GM12873 (cell line): ENCODE results near the gene MXD4.

Source experiments
- TF ChIP-seq, protein P1 (sequence below): IDR thresholded peaks from 2 replicates; pipeline ENCODE4 v1.5.1; 2012; ENCODE audit warnings: low read depth, mild to moderate bottlenecking, moderate library complexity, low read length, control low read depth; ENCODE audit not compliant: insufficient read depth; ENCODE audit errors: missing control alignments

MXD4 gene

DNA sequence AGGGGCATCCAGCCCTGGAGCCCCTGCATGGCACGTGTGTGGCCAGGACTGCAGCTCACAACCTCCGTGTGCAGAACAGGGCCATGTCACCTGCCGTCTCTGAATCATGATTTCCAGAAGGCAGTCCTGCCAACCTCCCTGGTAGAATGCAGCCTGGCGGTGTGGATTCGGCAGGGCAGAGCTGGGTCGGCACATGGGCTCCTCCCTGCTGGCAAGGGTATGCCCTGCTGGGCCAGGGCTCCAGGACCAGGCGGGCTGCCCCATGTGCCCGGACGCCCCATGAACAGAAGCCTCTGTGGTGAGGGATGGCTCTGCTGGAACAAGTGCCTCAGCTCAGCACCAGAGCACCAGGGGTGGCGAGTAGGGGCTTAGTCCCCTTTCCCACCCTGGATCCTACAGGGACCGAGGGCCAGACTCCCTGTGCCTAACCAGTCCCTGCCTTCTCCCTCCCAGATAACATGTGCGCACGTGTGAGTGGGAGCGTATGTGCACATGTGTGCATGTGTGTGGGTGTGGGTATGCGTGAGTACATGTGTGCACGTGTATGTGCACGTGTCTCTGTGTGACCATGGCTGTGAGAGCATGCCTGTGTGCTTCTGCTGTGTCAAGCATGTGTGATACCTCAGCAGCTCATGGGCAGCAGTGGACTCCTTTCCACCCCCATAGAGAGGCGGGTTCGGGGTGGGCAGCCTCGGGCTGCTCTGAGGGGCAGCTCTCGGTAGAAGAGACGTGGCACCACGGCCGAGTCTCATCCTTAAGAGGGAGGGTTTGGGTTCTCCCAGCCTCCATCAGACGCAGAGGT lies 10.3 kb upstream of the MXD4 start:
- TF ChIP-seq, protein P1, sequence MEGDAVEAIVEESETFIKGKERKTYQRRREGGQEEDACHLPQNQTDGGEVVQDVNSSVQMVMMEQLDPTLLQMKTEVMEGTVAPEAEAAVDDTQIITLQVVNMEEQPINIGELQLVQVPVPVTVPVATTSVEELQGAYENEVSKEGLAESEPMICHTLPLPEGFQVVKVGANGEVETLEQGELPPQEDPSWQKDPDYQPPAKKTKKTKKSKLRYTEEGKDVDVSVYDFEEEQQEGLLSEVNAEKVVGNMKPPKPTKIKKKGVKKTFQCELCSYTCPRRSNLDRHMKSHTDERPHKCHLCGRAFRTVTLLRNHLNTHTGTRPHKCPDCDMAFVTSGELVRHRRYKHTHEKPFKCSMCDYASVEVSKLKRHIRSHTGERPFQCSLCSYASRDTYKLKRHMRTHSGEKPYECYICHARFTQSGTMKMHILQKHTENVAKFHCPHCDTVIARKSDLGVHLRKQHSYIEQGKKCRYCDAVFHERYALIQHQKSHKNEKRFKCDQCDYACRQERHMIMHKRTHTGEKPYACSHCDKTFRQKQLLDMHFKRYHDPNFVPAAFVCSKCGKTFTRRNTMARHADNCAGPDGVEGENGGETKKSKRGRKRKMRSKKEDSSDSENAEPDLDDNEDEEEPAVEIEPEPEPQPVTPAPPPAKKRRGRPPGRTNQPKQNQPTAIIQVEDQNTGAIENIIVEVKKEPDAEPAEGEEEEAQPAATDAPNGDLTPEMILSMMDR = no peak

DNA sequence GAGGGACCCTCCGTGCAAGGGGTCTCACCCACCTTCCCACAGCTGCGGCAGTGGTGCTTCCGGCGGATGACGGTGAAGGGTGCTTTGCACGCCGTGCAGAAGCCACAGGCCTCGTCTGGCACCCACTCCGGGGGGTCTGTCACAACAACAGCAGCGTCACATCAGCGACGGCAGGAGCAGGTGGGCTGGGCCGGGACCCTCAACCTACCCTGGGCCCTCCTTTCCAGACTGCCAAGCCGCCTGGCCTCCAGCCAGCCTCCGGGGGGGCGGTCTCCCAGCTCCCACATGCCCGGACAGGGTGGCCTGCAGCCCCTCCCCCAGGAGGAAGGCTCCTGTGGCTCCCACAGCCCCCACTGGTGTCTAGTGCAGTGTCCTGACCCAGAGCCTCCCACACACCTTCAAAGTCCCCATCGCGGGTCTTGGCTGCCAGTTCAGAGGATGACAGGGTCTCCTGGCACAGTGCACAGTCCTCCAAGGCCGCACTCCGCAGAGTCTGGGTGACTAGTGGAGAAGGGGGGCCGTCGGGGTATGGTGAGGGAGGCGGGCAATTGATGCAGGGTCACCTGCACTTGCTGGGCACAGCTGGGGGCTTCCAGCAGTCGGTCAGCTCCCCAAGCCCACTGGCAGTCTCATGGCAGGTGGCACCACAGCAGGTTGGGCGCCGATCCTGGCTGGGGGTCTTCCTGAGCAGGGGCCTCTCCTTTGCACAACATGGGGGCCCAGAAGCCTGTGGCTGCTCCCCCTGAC lies 9.5 kb upstream of the MXD4 start:
- TF ChIP-seq, protein P1 = no peak

DNA sequence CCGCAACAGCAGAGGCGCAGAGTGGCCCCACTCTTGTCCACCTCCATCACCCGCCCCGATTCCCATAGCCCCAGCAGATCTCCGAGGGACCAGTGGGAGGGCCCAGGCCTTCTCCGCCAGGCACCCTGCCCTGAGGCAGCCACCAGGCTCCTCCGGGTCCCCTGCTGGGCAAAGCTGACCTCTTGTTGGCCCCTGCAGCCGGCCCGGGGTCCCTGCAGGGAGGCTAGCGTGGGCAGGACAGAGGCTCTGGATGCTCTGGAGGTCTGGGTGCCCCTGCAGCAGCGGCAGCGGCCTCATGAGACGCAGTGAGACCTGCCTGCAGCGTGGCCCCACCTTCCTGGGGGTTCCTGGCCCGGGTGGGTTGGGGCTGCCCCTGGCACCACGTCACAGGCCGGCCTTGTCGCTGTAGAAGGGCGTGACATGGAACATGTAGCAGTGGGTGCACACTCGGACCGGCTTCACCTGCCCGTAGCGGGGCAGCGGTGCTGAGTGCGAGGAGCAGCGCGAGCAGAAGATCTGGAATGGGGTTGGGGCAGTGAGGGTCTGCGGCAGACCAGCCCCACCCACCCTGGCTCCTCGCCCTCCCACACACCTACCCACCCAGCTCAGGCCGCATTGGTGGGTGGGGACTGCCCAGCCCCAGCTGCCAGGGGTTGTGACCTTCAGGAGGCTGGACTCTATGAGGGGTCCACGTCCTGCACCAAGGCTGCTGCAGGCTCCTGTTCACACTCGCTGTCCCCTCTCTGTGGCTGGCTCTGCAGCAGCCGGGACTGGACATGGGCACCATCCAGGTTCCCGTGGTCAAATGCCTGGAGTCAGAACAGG lies 8.6 kb upstream of the MXD4 start:
- TF ChIP-seq, protein P1 = no peak

DNA sequence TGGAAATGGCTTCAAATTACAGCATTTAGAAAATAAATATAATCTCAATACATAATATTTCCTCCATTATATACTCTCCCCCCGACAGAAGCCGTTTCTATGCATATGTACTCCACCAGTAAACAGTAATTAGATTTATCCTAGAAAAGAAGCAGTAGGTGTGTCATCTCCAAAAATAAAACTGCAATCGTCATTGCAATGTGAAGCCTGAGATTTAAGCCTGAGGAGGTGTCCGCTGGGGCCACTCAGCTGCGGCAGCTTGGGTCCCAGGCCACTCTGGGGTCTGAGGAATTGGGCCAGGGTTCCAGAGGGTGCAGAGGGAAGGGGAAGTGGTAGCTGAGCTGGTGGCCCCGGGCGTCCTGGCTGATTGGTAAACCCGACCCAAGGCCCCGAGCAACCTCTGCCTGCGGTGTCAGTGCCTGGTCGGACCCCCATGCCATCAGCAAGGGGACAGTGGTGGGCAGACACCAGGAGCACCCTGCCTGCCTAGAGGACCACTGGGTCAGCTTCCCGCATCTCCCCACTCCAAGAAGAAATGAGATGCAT lies 7.8 kb upstream of the MXD4 start:
- TF ChIP-seq, protein P1 = no peak

DNA sequence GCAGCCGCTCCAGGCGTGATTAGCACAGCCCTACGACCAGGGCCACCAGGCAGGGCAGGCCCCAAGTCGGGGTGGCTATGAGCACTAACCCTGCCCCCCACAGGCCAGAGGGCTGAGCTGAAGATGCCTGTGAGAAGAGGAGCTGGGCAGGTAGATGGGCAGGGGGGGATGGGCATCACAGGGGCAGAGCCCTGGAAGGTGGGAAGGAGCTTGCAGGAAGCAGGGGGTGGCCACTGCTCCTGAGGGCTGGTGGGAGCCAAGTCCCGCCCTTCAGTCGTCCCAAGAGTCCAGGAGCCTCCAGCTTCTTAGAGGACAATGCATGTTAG lies 7.3 kb upstream of the MXD4 start:
- TF ChIP-seq, protein P1 = no peak

DNA sequence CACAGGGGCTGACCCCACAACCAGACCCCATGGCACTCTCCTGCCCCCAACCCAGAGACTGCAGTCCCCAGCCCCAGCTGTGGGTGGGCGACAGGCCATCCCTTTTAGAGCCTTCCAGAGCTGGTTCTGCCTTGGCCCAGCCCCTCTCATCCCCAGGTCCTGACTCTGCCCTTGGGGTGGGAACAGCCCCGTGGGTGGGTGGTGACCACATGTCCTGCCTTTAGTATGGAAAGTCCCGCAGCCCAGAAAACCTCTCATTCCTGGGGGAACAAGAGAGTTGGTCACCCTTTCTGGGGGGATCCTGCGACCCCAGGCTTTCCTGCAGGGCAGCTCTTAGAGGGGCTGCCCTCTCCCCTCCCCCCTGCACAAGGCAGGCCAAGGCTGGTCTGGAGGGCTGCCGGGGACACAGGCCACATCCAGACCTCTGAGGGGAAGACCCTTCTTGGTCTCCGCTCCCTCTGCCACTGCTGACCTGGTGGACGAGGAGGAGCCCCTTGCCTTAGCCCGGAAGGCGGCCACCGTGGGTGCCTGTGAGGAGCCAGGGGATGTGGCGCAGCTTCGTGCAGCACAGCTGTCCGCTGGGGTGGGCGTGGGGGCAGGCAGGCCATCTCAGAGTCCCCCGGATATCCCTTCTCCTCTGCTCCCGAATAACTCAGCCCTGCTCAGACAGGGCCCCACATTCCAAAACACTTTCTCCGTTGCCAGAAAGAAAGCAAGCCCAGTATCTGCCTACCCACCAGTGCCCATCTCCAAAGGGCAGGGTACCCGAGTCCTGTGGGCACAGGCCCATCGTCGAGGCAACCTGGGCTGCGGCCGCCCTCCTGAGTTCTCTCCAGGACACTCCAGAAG lies 6.7 kb upstream of the MXD4 start:
- TF ChIP-seq, protein P1 = no peak
